GM18861 (cell line): Measurements from ENCODE around the gene RBM6.
"Not testable (repeated sequence)": the region's sequence is repeated elsewhere in the genome, so short reads cannot be mapped to it uniquely, and the experiment has no call there.

Experiments
- ATAC-seq: cut with Tn5 transposase; IDR thresholded peaks from one replicate; pipeline ENCODE4 v1.9.1; 2021; ENCODE audit not compliant: unreplicated experiment

The RBM6 gene

DNA sequence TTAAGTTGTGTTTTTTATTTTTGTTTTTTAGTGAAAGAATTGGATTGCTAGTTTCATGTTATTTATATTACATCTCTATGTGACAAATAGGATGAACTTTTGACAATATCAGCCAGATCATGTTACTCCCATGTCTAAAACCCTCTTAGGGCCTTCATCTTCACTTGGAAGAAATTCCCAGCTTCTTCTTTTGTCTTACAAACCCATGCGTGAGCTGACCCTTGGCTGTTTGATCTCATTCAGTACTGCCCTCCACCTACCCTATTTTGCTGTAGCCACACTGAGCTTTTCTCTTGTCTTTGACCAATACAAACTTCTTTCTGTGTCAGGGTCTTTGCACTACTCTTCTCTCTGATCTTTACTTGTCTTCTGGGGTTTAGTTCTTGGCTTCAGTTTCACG is 37.0 kb downstream of the RBM6 start:
- no peak for ATAC-seq

DNA sequence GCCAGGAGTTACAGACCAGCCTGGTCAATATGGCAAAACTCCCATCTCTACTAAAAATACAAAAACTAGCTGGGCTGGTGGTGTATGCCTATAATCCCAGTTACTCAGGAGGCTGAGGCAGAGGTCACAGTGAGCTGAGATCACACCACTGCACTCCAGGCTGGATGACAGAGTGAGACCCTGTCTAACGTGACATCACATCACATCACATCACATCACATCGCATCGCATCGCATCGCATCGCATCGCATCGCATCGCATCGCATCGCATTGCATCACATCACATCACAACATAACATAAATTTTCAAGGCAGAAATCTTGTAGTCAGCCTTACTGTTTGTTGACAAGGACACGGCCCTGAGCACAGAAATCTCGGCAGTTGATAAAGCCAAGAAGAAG is 44.4 kb downstream of the RBM6 start:
- no peak for ATAC-seq

DNA sequence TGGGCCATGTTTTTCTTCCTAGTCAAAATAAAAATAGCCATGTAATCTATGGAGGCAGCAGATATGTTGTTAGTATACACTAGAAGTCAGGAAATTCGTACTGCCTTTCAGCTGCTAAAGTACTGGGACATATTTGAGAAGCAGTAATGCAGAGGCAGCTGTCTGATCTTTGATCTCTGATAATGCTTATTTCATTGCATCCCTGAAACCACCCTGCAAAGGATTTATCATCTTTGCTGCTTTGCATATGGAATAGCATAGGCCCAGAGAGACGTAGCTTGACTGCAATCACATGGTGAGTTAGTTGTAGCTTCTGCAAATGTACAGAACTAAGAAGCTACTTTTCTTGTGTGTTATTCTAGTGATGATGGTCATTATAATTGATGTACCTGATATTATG is 52.4 kb downstream of the RBM6 start:
- ATAC-seq, result no peak

DNA sequence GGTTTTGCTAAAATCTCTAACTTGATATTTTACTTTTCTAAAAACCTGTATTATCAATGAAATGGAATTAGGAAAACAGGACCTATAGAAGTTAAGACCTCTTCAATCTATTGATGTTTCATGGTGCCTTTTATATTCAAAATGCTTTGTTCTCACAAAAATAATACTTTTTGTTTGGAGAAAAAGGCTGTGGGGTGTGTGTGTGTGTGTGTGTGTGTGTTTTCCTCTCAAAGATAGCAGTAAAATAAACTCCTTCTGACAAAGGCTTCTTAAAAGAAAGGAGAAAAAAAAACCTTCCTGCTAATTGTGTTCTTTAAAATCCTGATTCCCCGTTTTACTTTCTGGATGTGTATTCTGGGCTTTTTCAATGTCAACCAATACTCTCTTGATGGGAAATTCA is 54.5 kb downstream of the RBM6 start:
- no peak for ATAC-seq

DNA sequence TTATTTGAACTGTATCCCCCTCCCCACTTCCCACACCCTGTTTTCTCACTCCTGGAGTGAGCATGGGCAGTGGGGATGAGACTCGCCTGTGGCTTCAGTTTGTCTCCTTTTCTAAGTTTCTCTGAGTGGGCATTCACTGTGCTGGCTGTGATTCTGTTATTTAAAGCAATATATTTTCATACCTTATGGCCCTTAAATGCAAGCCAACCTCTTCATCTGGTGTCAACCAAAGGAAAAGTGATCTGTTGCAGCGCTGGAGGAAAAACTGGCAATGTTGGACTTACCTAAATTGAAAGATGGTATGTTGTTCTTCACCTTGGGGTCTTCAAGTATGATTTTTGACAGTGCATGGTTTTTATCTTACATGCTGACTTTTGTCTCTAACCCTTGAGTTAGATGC is 56.1 kb downstream of the RBM6 start:
- no peak for ATAC-seq

DNA sequence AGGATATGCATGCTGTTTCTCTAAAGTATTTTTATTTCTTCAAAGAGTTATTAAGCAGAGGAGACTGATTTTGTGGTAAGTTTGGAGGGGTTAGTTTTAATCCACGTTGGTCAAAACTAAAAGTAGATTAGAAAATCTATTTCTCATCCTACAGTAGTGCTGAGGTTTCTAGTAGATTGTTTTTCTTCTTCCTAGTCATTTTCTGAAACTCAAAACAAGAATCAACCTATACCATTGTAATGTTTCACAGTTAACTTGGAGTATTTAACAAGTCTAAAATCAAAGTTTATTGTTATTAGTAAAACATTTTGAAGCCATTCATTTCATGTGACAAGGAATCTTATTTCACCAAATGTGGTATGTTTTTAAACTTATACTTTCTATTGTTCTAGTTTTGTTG is 57.9 kb downstream of the RBM6 start:
- ATAC-seq, result no peak

DNA sequence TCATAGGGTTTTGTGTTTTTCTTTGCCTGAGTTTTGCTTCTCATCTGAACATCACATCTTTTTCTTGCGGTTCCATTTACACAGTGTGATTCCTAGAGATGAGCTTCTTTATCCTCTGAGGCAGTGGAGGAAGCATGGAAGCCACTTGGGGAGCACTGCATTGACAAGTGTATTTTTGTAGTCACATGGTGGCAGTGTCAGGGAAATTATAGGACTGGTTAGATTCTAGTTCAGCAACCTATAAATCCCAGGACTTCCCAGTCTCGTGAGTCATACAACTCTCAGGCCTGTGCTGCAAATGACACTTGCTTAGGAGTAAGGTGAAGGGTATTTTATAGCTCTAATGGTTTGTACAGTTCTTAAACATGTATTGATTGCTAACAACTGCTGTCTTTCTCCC is 58.4 kb downstream of the RBM6 start:
- ATAC-seq, result no peak

DNA sequence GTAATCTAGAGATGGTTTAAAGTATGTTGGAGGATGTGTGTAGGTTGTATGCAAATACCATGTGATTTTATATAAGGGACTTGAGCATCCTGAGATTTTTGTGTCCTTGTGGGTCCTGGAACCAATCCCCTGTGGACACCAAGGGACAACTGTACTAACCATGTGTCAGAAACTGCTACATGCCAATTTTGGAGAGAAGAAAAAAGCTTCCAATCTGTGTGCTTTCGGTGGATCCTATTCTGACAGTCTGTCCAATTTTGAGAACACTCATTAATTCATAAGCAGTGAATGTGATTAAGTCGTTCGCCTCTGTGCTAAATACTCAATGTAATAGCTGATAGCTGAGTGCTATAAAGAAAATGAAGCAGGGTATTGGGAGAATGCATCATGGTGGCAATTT is 61.6 kb downstream of the RBM6 start:
- no peak for ATAC-seq

DNA sequence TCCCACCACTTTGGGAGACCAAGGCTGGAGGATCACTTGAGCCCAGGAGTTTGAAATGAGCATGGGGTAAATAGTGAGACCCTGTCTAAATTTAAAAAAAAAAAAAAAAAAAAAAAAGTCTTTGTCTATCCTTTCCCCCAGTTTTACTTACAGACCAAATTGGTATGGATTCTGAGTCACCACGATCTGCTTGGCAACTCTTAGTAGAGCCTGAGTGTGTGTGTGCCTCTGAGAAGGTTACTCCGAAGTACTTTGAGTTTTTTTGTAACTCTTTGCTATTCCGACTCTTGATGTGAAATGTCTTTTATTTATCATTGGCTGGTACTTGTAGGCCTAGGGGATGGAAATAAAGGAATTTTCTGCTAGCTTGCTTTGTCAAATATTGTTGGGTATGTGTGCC is 63.3 kb downstream of the RBM6 start:
- ATAC-seq, result no peak

DNA sequence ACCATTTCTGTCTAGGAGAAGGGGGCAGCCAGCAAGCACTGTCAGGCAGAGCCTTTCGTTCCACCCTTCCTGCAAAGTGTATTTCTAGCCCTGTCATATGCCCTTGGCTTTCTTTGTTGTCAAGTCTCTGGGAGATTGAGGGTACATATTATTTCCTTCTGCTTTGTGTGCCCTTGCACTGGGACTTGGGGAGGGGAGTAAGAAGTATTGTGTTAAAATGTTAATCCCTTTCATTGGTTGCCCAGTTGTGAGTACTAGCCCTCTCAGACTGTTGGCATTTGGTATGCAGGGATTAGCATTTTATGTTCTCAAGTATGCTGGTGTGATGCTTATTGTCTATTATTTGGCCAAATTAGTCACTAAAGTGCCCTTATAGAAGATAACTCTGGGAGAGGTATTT is 63.9 kb downstream of the RBM6 start:
- no peak for ATAC-seq

DNA sequence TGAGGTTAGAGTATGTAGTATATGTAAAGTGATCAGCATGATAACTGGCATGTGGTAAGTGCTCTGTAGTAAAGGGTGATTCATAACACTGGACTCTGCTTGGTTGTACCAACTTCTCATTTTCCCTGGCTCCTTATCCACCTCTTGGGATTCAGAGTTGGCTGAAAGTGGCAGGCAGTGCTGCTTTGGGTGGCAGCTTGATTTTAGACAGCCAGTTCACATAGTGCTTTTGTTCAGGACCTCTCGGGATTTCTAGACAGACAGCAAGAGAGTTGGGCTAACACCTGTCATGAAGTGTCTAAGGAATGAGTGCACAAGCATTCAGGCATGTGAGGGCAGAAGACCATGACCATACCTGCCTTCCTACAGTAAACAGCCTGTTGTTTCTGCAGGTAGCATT is 69.0 kb downstream of the RBM6 start:
- ATAC-seq, result no peak

DNA sequence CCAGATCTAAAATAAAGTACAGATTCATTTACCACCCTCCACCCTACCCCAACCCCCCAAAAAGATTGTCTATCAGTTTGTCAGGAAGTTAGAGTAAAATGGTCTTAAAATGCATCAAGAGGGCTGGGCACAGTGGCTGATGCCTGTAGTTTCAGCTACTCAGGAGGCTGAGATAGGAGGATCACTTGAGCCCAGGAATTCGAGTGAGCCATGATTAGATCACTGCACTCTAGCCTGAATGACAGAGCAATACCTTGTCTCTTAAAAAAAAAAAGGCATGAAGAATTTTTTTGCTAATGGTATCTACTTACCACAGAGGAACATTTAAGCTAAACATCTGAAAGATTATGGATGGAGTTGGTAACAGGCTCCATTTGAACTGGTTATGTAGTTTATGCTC is 71.0 kb downstream of the RBM6 start:
- ATAC-seq, result no peak

DNA sequence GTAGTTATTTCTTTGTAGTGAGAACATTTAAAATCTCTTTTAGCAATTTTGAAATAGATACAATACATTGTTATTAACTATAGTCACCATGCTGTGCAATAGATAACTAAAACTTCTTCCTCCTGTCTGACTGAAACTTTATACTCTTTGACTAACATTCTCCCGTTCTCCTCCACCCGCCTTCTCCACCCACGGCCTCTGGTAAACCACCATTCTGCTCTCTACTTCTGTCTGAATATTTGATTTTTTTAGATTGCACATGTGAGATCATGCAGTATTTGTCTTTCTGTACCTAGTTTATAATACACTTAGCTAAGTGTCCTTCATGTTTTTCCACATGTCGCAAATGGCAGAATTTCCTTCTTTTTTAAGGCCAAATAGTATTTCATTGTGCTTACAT is 76.0 kb downstream of the RBM6 start:
- no peak for ATAC-seq

DNA sequence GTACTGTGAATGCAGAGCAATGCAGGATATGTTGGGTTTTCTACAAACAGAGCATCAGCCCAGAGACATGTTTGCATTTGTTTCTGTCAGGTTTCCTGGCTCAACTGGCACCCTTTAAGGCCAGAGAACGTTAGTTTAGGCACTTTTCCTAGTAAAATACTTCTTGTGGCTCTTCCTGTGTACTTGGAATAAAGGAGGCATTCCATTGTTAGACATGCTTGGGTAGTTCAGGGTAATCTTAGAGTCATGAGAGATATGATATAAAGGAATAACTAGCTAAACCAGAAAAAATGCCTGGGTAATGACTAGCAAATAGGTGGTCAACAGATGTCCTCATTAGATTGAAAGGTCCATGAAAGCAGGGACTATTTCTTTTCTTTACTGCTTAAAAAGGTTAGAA is 88.4 kb downstream of the RBM6 start:
- ATAC-seq, result no peak

DNA sequence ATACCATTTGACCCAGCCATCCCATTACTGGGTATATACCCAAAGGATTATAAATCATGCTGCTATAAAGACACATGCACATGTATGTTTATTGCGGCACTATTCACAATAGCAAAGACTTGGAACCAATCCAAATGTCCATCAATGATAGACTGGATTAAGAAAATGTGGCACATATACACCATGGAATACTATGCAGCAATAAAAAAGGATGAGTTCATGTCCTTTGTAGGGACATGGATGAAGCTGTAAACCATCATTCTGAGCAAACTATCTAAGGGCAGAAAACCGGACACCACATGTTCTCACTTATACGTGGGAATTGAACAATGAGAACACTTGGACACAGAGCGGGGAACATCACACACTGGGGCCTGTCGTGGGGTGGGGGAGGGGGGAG is 91.3 kb downstream of the RBM6 start:
- ATAC-seq, result not testable (repeated sequence)

DNA sequence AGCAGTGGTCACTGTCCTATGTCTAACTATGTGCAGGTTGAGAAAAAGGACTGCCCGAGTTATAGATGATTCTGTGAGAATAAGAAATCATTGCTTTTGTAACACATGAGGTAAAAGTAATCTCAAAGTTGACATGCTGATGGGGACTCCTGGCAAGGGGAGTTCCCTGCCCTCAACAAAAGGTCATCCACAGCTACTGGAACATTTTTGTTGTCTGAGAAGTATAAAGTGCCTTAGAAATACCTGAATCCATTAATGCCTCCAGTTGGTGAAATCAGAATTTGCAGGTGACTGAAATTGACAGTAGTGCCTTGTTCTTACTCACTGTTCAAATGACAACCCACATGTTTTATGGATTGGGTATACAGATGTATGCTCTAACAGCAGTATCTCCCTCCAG is 105.0 kb downstream of the RBM6 start:
- no peak for ATAC-seq

DNA sequence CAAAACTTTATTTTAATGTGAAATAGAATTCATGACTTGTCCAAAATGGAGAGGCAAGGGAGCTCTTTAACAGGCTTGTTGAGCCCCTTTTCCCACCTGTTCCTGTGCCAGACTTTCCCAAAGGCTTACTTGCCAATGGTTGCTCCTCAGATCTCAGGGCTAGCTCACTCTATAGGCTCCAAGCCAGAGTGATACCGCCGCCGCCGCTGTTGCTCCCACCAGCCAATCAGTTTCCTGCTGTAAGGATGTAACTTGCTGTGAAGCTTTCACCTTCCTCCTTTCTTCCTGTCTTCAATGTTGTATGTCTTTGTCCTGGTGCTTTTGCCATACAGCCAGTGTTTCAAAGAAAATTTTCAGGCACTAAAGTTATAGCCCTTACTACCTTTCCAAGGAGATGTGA is 107.5 kb downstream of the RBM6 start:
- no peak for ATAC-seq

DNA sequence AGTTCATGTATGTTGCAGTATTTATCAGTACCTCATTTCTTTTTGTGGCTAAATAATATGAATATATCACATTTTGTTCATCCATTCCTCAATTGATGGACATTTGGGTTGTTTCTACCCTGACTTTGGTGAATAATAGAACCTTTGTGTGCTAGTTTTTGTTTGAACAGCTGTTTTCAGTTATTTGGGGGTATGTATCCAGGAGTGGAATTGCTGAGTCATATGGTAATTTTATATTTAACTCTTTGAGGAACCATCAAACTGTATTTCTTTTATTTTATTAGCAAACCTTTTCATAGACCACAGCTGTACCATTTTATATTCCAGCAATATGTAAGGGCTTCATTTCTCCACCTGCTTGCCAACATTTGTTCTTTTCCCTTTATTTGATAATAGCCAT is 110.4 kb downstream of the RBM6 start:
- no peak for ATAC-seq

DNA sequence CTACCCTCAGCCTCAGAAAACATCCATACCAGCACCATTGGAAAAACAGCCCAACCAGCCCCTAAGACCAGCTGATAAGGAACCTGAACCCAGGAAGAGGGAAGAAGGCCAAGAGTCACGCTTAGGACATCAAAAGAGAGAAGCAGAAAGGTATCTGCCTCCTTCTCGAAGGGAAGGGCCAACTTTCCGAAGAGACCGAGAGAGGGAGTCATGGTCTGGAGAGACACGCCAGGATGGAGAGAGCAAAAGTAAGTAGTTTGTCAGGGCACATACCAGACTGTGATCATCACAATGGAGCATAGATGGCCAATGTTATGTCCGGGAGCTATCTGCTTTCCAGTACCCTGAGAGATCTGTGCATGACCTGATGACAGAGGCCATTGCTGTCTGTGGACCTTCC is 117.8 kb downstream of the RBM6 start:
- no peak for ATAC-seq

DNA sequence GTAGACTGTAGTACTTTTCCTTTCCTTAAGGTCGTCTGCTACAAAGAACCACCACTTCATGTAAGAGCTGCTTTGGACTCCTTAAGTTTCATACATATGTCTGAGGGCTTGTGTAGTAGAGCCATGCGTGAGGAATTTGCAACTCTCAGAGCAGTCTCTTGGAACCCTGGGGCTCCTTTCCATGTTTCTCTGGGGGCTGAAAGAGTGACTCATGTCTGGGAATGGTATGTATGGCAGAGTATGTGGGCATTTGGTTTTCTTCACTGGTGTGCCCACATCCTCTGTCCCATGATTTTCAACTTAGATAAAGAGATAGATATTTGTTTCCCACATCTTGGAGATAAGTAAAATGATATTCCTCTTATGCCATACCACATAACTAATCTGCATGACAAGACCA is 128.2 kb downstream of the RBM6 start:
- ATAC-seq, result no peak

DNA sequence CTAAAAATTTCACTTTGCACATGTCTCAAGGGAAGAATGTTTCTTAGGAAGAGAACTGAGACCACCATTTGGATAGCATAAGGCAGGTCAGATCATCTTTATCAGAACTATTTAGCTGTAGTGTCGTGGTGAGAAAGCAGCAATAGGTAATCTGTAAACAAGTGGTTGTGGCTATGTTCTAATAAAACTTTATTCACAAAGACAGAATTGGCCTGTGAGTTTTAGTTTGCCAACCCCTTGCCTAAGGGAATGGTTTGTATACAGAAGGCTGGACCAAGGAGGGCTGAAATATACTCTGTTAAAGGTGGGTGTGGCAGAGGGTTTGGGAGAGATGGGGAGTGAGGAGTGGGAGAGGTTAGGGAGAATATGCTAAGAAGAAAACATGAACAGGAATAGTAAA is 138.1 kb downstream of the RBM6 start:
- no peak for ATAC-seq

DNA sequence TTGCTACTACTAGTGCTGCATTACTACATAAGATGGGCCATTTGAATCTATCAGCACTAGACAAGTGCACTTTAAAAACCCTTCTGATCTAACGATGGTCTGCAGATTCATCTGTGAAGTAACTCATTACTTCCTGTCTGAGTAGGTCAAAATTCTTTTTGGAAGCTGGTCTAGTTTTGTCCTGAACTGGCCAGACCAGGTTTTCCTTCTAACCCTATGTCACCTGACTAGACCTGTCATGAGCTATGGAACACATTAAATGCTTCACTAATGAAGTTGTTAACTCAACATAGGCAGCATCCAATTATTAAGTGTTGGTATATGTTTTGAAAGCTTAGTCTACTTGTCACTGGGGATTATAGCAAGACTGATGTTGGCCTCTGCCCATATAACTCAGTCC is 138.7 kb downstream of the RBM6 start:
- no peak for ATAC-seq

DNA sequence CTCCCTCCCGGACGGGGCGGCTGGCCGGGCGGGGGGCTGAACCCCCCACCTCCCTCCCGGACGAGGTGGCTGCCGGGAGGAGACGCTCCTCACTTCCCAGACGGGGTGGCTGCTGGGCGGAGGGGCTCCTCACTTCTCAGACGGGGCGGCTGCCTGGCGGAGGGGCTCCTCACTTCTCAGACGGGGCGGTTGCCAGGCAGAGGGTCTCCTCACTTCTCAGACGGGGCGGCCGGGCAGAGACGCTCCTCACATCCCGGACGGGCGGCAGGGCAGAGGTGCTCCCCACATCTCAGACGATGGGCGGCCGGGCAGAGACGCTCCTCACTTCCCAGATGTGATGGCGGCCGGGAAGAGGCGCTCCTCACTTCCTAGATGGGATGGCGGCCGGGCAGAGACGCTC is 145.0 kb downstream of the RBM6 start:
- not testable (repeated sequence) for ATAC-seq
